Endothelial cell of umbilical vein (primary cell): Measurements from ENCODE around the gene TFDP1. TPM values are rescaled to one million over a fixed set of nuclear protein-coding genes. Genes with fewer than 3 reads are reported as not detected.

Experiments
- BruUV-seq: library from RNA; stranded (reverse); fragments of 400-500 nt; replicated peaks from 2 replicates; lab custom pipeline; 2021; lab: Mats Ljungman, UMichigan
- CTCF ChIA-PET: fragments of 300-600, 350-600 bp; sonication (Branson Sonifier 250); formaldehyde crosslinking; loops from one replicate; lab custom pipeline; 2021; ENCODE audit warnings: antibody characterized with exemption, inconsistent platforms; lab: Charles Lee
- POLR2A ChIA-PET: fragments of 300-600, 350-600 bp; sonication (Branson Sonifier 250); formaldehyde crosslinking; loops from one replicate; lab custom pipeline; 2021; ENCODE audit warnings: antibody characterized with exemption, inconsistent platforms; lab: Charles Lee
- DNase-seq: peaks from one replicate; pipeline ENCODE4 v3.0.0-alpha.2; 2011; ENCODE audit warnings: low read depth, low spot score
- FAIRE-seq: peaks from 2 replicates; lab custom pipeline; 2011; peaks lifted over from hg19 to GRCh38; lab: Jason Lieb, UNC
- H2AFZ ChIP-seq: 2 replicates; pipeline ENCODE4 v1.6.0; 2012; ENCODE audit warnings: low read depth, low read length, control low read depth, inconsistent platforms
- H3K27ac ChIP-seq: 2 replicates; pipeline ENCODE4 v1.5.1; 2011; ENCODE audit warnings: low read depth, mild to moderate bottlenecking, control low read depth, low read length, moderate library complexity; ENCODE audit not compliant: insufficient read depth
- H3K27me3 ChIP-seq, 2 experiments: 2 replicates each; pipeline versions ENCODE4 v1.6.0 to v1.6.1; 2011; ENCODE audit warnings: low read length in 2 of 2, mixed read lengths in 1 of 2; ENCODE audit not compliant: control insufficient read depth in 2 of 2, insufficient read depth in 2 of 2
- H3K36me3 ChIP-seq, 2 experiments: 2 replicates in 1 of 2; 3 replicates in 1 of 2; pipeline ENCODE4 v1.5.1; 2011; ENCODE audit warnings: low read length in 2 of 2, mild to moderate bottlenecking in 1 of 2, moderate library complexity in 1 of 2; ENCODE audit not compliant: control insufficient read depth in 2 of 2, insufficient read depth in 2 of 2; ENCODE audit errors: extremely low read depth in 1 of 2
- H3K4me1 ChIP-seq: 3 replicates; pipeline ENCODE4 v1.5.1; 2011; ENCODE audit warnings: mild to moderate bottlenecking, low read length; ENCODE audit not compliant: control insufficient read depth, insufficient read depth; ENCODE audit errors: extremely low read depth
- H3K4me2 ChIP-seq: 2 replicates; pipeline ENCODE4 v1.6.1; 2011; ENCODE audit warnings: low read length, control low read depth, mixed read lengths; ENCODE audit not compliant: insufficient read depth
- H3K4me3 ChIP-seq, 3 experiments: fragments of 200-600 bp in 1 of 3; sonication (generic), shearing (Covaris generic) in 1 of 3; replicated peaks in 1 of 3; 2 replicates each; pipeline ENCODE4 v1.5.1; 2011 to 2016; ENCODE audit warnings: control low read depth in 3 of 3, low read length in 3 of 3, mild to moderate bottlenecking in 2 of 3, inconsistent platforms in 1 of 3, low read depth in 1 of 3, moderate library complexity in 1 of 3; ENCODE audit not compliant: insufficient read depth in 1 of 3
- H3K79me2 ChIP-seq: 2 replicates; pipeline ENCODE4 v1.6.0; 2012; ENCODE audit warnings: low read length, inconsistent platforms; ENCODE audit not compliant: control insufficient read depth, insufficient read depth
- H3K9ac ChIP-seq: replicated peaks from 2 replicates; pipeline ENCODE3; 2011; ENCODE audit warnings: low read length, control low read depth; ENCODE audit not compliant: insufficient read depth; ENCODE audit errors: extremely low read depth
- H3K9me1 ChIP-seq: replicated peaks from 3 replicates; pipeline ENCODE4 v1.6.0; 2011; ENCODE audit warnings: mild to moderate bottlenecking, low read length; ENCODE audit not compliant: control insufficient read depth, insufficient read depth; ENCODE audit errors: extremely low read depth
- H3K9me3 ChIP-seq: replicated peaks from 2 replicates; pipeline ENCODE4 v1.5.1; 2012; ENCODE audit warnings: low read length, inconsistent platforms; ENCODE audit not compliant: control insufficient read depth, insufficient read depth
- H4K20me1 ChIP-seq: replicated peaks from 2 replicates; pipeline ENCODE3; 2011; ENCODE audit warnings: mild to moderate bottlenecking, low read length; ENCODE audit not compliant: control insufficient read depth, insufficient read depth; ENCODE audit errors: extremely low read depth
- EZH2 ChIP-seq: IDR thresholded peaks from 2 replicates; pipeline ENCODE4 v1.6.1; 2012; ENCODE audit warnings: borderline replicate concordance, low read depth, mild to moderate bottlenecking, moderate library complexity, low read length, inconsistent platforms; ENCODE audit not compliant: severe bottlenecking
- FOS ChIP-seq: IDR thresholded peaks from 2 replicates; pipeline ENCODE4 v1.6.1; 2011; ENCODE audit warnings: mild to moderate bottlenecking, low read length, moderate library complexity, borderline replicate concordance; ENCODE audit not compliant: insufficient read depth
- GATA2 ChIP-seq: IDR thresholded peaks from 2 replicates; pipeline ENCODE4 v1.7.0; 2011; ENCODE audit warnings: low read depth, mild to moderate bottlenecking, moderate library complexity, mixed read lengths, low read length; ENCODE audit not compliant: insufficient read length, insufficient read depth
- JUN ChIP-seq: IDR thresholded peaks from 2 replicates; pipeline ENCODE4 v1.6.1; 2011; ENCODE audit warnings: borderline replicate concordance, low read depth; ENCODE audit not compliant: insufficient read length, insufficient read depth
- MYC ChIP-seq: IDR thresholded peaks from one replicate; pipeline ENCODE4 v1.6.1; 2011; ENCODE audit warnings: mild to moderate bottlenecking, low read depth, low read length
- POLR2A ChIP-seq: IDR thresholded peaks from 2 replicates; pipeline ENCODE4 v1.6.1; 2012; ENCODE audit warnings: low read depth, mild to moderate bottlenecking, control low read depth, low read length
- POLR2AphosphoS5 ChIP-seq: IDR thresholded peaks from 2 replicates; pipeline ENCODE4 v1.6.1; 2012; ENCODE audit warnings: low read depth, mild to moderate bottlenecking, control low read depth, low read length, moderate library complexity; ENCODE audit not compliant: insufficient read depth
- dilution Hi-C: fragments of 300-500 bp; cut with MboI; formaldehyde crosslinking; loops from one replicate; pipeline ENCODE4 v1.15.0; 2019; ENCODE audit warnings: low sequenced_read_pairs; ENCODE audit not compliant: extremely low pct_ligation_motif_present
- intact Hi-C: fragments of 100-400 bp; cut with micrococcal nuclease; formaldehyde crosslinking; loops from one replicate; pipeline ENCODE4 v1.10.0; 2022
- polyA plus RNA-seq, 4 experiments: library from polyadenylated mRNA; depleted of rRNA in 3 of 4; stranded (reverse) in 3 of 4; unstranded in 1 of 4; fragments of >200 nt; gene quantifications; 2 replicates each; pipeline versions ENCODE4 v1.2.1 to v1.2.3, GENCODE V29; 2011 to 2012; ENCODE audit warnings: missing spikeins in 1 of 4
- total RNA-seq: library from RNA; stranded (reverse); gene quantifications from 2 replicates; pipeline ENCODE4 v1.2.3, GENCODE V29; 2021
- TF ChIP-seq, protein P1 (sequence below): IDR thresholded peaks from 2 replicates; pipeline ENCODE4 v1.6.1; 2011; ENCODE audit not compliant: insufficient read depth, insufficient read length
- TF ChIP-seq, protein P2 (sequence below), 2 donors: IDR thresholded peaks; 1 replicate in 1 of 2; 2 replicates in 1 of 2; pipeline ENCODE4 v1.5.1; 2011; ENCODE audit warnings: low read length in 2 of 2, mild to moderate bottlenecking in 2 of 2, moderate library complexity in 2 of 2, control low read depth in 1 of 2, inconsistent platforms in 1 of 2, low read depth in 1 of 2; ENCODE audit not compliant: insufficient read depth in 1 of 2; ENCODE audit errors: extremely low read depth in 1 of 2

TFDP1 gene
- total and polyA plus RNA-seq, 2 donors (not counting 3 experiments of a cell fraction or from before 2014, with no cell fraction given), result 64.3 to 137 TPM

GRCh38 chr13:113536461-113537110 lies 48.0 kb upstream of the TFDP1 start:
- no peak overlapping the region for H3K4me3 ChIP-seq
- intact Hi-C loops (no loop called here), dilution Hi-C loops (no loop called here)
- TF ChIP-seq GATA2, result no peak
- no peak for TF ChIP-seq POLR2A
- no peak for TF ChIP-seq FOS
- no peak for TF ChIP-seq POLR2AphosphoS5
- TF ChIP-seq, protein P1, sequence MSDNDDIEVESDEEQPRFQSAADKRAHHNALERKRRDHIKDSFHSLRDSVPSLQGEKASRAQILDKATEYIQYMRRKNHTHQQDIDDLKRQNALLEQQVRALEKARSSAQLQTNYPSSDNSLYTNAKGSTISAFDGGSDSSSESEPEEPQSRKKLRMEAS, result no peak
- no peak for TF ChIP-seq JUN
- TF ChIP-seq MYC, result no peak
- TF ChIP-seq EZH2, result no peak
- TF ChIP-seq, protein P2, sequence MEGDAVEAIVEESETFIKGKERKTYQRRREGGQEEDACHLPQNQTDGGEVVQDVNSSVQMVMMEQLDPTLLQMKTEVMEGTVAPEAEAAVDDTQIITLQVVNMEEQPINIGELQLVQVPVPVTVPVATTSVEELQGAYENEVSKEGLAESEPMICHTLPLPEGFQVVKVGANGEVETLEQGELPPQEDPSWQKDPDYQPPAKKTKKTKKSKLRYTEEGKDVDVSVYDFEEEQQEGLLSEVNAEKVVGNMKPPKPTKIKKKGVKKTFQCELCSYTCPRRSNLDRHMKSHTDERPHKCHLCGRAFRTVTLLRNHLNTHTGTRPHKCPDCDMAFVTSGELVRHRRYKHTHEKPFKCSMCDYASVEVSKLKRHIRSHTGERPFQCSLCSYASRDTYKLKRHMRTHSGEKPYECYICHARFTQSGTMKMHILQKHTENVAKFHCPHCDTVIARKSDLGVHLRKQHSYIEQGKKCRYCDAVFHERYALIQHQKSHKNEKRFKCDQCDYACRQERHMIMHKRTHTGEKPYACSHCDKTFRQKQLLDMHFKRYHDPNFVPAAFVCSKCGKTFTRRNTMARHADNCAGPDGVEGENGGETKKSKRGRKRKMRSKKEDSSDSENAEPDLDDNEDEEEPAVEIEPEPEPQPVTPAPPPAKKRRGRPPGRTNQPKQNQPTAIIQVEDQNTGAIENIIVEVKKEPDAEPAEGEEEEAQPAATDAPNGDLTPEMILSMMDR (IDR thresholded peaks at IDR 0.05; ENCODE audit: extremely low read depth in 1 of 2, insufficient read depth in 1 of 2, low read depth in 1 of 2, low read length in 2 of 2), result no peak
- no peaks in the 10 kb centered on the region for H3K27me3 ChIP-seq
- H3K4me1 ChIP-seq, result no peaks in the 10 kb centered on the region
- ChIA-PET CTCF (no interaction called here), POLR2A (no interaction called here)
- FAIRE-seq, result no peak
- no peaks in the 10 kb centered on the region for H3K9me1 ChIP-seq
- peaks cover 2 to 31% of the 10 kb centered on the region in 2 experiments for H3K36me3 ChIP-seq
- peaks cover 15% of the 10 kb centered on the region for H3K79me2 ChIP-seq
- no peak overlapping the region for H3K4me2 ChIP-seq
- H4K20me1 ChIP-seq, result no peaks in the 10 kb centered on the region
- H2AFZ ChIP-seq, result no peak overlapping the region
- no TSS peak for BruUV-seq
- no peak overlapping the region for H3K9ac ChIP-seq
- H3K9me3 ChIP-seq, result no peaks in the 10 kb centered on the region
- DNase-seq, result no peak
- H3K27ac ChIP-seq, result no peak overlapping the region
